K562 (cell line): ENCODE data around the gene MRNIP. TPM values are rescaled to one million over a fixed set of nuclear protein-coding genes. Genes with fewer than 3 reads are reported as not detected.

Experiments used
- ATAC-seq: fragments of 200-7000 bp; cut with Tn5 transposase; 3 replicates; pipeline ENCODE4 v1.9.1; 2020; ENCODE audit warnings: moderate library complexity
- BruUV-seq: library from RNA; stranded (reverse); fragments of 400-500 nt; replicated peaks from 2 replicates; lab custom pipeline; 2021; lab: Mats Ljungman, UMichigan
- CTCF ChIA-PET: fragments of 300-600 bp; formaldehyde crosslinking; extraction: SDS; loops from one replicate; lab custom pipeline; 2021; ENCODE audit warnings: low intra/inter-chr PET ratio; lab: Yijun Ruan, JAX
- POLR2A ChIA-PET: fragments of 300-600, 350-650 bp; sonication (Branson Sonifier 250); formaldehyde crosslinking; extraction: SDS; loops from one replicate; lab custom pipeline; 2021; ENCODE audit warnings: antibody characterized with exemption, inconsistent platforms; lab: Yijun Ruan, JAX
- DNase-seq, 4 experiments: peaks; one replicate each; pipeline versions ENCODE4 v3.0.0 to v3.0.0-alpha.2; 2011 to 2018; ENCODE audit warnings: low spot score in 3 of 4, mixed read lengths in 3 of 4; ENCODE audit errors: extremely low read depth in 1 of 4
- FAIRE-seq: peaks from 2 replicates; lab custom pipeline; 2011; peaks lifted over from hg19 to GRCh38; lab: Jason Lieb, UNC
- H2AFZ ChIP-seq: 2 replicates; pipeline ENCODE4 v1.6.0; 2011; ENCODE audit warnings: low read depth, low read length, control low read depth, inconsistent platforms
- H3K27ac ChIP-seq: fragments of 200-600 bp; 3 replicates; pipeline ENCODE4 v1.8.0; 2011; ENCODE audit warnings: low read depth, mild to moderate bottlenecking, control low read depth, inconsistent platforms, low read length, moderate library complexity, mixed read lengths; ENCODE audit errors: extremely low read depth
- H3K27me3 ChIP-seq, 2 experiments: fragments of 300-600 bp in 1 of 2; 2 replicates in 1 of 2; 3 replicates in 1 of 2; pipeline versions ENCODE4 v1.6.0 to v1.8.0; 2011; ENCODE audit warnings: inconsistent platforms in 2 of 2, low read length in 2 of 2, mild to moderate bottlenecking in 1 of 2, mixed read lengths in 1 of 2, moderate library complexity in 1 of 2; ENCODE audit not compliant: control insufficient read depth in 2 of 2, insufficient read depth in 2 of 2
- H3K36me3 ChIP-seq: fragments of 300-600 bp; 3 replicates; pipeline ENCODE4 v1.8.0; 2011; ENCODE audit warnings: mild to moderate bottlenecking, low read length, inconsistent platforms; ENCODE audit not compliant: control insufficient read depth, insufficient read depth
- H3K4me1 ChIP-seq, 2 experiments: fragments of 200-600 bp in 1 of 2; replicated peaks in 1 of 2; 2 replicates in 1 of 2; 3 replicates in 1 of 2; pipeline versions ENCODE4 v1.5.1 to v1.8.0; 2011; ENCODE audit warnings: inconsistent platforms in 2 of 2, low read length in 2 of 2, mild to moderate bottlenecking in 1 of 2, mixed read lengths in 1 of 2, moderate library complexity in 1 of 2; ENCODE audit not compliant: control insufficient read depth in 2 of 2, insufficient read depth in 2 of 2
- H3K4me2 ChIP-seq: 2 replicates; pipeline ENCODE4 v1.6.1; 2011; ENCODE audit warnings: low read length, control low read depth, inconsistent platforms, mixed read lengths; ENCODE audit not compliant: insufficient read depth
- H3K4me3 ChIP-seq: fragments of 200-600 bp; sonication (generic), shearing (Covaris generic); 2 replicates; pipeline ENCODE4 v1.5.1; 2016; ENCODE audit warnings: control low read depth, inconsistent platforms
- H3K79me2 ChIP-seq: fragments of 200-600 bp; 3 replicates; pipeline ENCODE4 v1.8.0; 2011; ENCODE audit warnings: low read length, inconsistent platforms; ENCODE audit not compliant: control insufficient read depth, insufficient read depth
- H3K9ac ChIP-seq, 2 experiments: 2 replicates each; pipeline versions ENCODE4 v1.6.0 to v1.6.1; 2011; ENCODE audit warnings: low read depth in 2 of 2, low read length in 2 of 2, control low read depth in 1 of 2, inconsistent platforms in 1 of 2, mild to moderate bottlenecking in 1 of 2, mixed read lengths in 1 of 2; ENCODE audit not compliant: insufficient read depth in 1 of 2
- H3K9me1 ChIP-seq: one replicate; pipeline ENCODE4 v1.6.0; 2011; ENCODE audit warnings: inconsistent platforms, mild to moderate bottlenecking, low read length, moderate library complexity; ENCODE audit not compliant: control insufficient read depth, insufficient read depth
- H3K9me3 ChIP-seq: replicated peaks from 2 replicates; pipeline ENCODE4 v1.5.1; 2011; ENCODE audit warnings: low read depth, low read length, inconsistent platforms; ENCODE audit not compliant: control insufficient read depth, insufficient read depth
- H4K20me1 ChIP-seq: replicated peaks from 2 replicates; pipeline ENCODE4 v1.6.1; 2011; ENCODE audit warnings: low read length, inconsistent platforms, mixed read lengths; ENCODE audit not compliant: control insufficient read depth, insufficient read depth
- BRD4 ChIP-seq: fragments of 200-600 bp; sonication (generic); IDR thresholded peaks from 2 replicates; pipeline ENCODE4 v1.6.1; 2017; ENCODE audit warnings: inconsistent platforms
- CCNT2 ChIP-seq: IDR thresholded peaks from 2 replicates; pipeline ENCODE4 v1.6.1; 2011; ENCODE audit warnings: borderline replicate concordance, low read depth, mild to moderate bottlenecking, moderate library complexity, mixed read lengths, low read length; ENCODE audit not compliant: insufficient read length; ENCODE audit errors: extremely low read depth
- FOXA1 ChIP-seq: fragments of 450-650 bp; IDR thresholded peaks from 2 replicates; pipeline ENCODE4 v1.6.1; 2016; ENCODE audit warnings: mild to moderate bottlenecking, borderline replicate concordance
- RBM22 ChIP-seq: fragments of 200-400 bp; formaldehyde crosslinking; IDR thresholded peaks from 2 replicates; pipeline ENCODE4 v1.6.1; 2018; ENCODE audit warnings: low read length, low read depth; ENCODE audit not compliant: poor library complexity, severe bottlenecking
- RCOR1 ChIP-seq, 2 experiments: IDR thresholded peaks; 2 replicates each; pipeline ENCODE4 v1.6.1; 2012; ENCODE audit warnings: low read depth in 2 of 2, low read length in 2 of 2, borderline replicate concordance in 1 of 2, improper control_type of control experiment in 1 of 2
- ZNF134 ChIP-seq: fragments of 250-450 bp; sonication (Bioruptor Pico); conservative IDR thresholded peaks from 2 replicates; pipeline ENCODE4 v1.4.0; 2020
- ZNF24 ChIP-seq: fragments of 450-650 bp; IDR thresholded peaks from 2 replicates; pipeline ENCODE4 v1.6.1; 2016
- ZNF830 ChIP-seq: fragments of 250-450 bp; sonication (Bioruptor Pico); IDR thresholded peaks from 2 replicates; pipeline ENCODE4 v1.5.0; 2021; ENCODE audit warnings: mild to moderate bottlenecking
- WGBS: fragments of 100-300 bp; shearing (Covaris generic); methylation state at CpG from one replicate; pipeline ENCODE4 v1.1.6; 2016; ENCODE audit warnings: low coverage, mixed read lengths; ENCODE audit not compliant: insufficient coverage; ENCODE audit errors: missing lambda C conversion rate; 5-methylcytosine and 5-hydroxymethylcytosine counted together
- in situ Hi-C: fragments of 300-500 bp; cut with MboI; formaldehyde crosslinking; loops from 4 replicates; pipeline ENCODE4 v1.15.0; 2018; ENCODE audit warnings: inconsistent platforms, mixed read lengths
- intact Hi-C: fragments of 100-400 bp; cut with micrococcal nuclease; formaldehyde crosslinking; loops from 2 replicates; pipeline ENCODE4 v1.14.2; 2022
- polyA plus RNA-seq, 8 experiments: library from polyadenylated mRNA; depleted of rRNA in 4 of 8; stranded (reverse) in 5 of 8; unstranded in 3 of 8; fragments of >200 nt; fragmentation: Nextera tagmentation in 2 of 8; fragmentation: Illumina TruSeq in 1 of 8; extraction: Ambion mirVana in 2 of 8; extraction: Trizol in 1 of 8; gene quantifications; 2 replicates each; pipeline versions ENCODE4 v1.2.1 to v1.2.3, GENCODE V29; 2011 to 2014; ENCODE audit warnings: inconsistent platforms in 1 of 8, missing spikeins in 1 of 8
- total RNA-seq, 7 experiments: library from RNA; depleted of rRNA in 6 of 7; stranded (reverse); fragments of >200 nt in 6 of 7; fragmentation: Illumina TruSeq in 2 of 7; extraction: Trizol in 2 of 7; gene quantifications; 2 replicates each; pipeline versions ENCODE4 v1.2.1 to v1.2.3, GENCODE V29; 2011 to 2021; ENCODE audit warnings: low replicate concordance in 1 of 7
- TF ChIP-seq, protein P1 (sequence below): fragments of 450-650 bp; IDR thresholded peaks from 2 replicates; pipeline ENCODE4 v1.6.1; 2018; ENCODE audit not compliant: partially characterized antibody
- TF ChIP-seq, protein P2 (sequence below): fragments of 200-800 bp; sonication (Bioruptor generic); IDR thresholded peaks from 2 replicates; pipeline ENCODE4 v1.6.1; 2017; ENCODE audit warnings: missing genetic modification characterization, missing compliant biosample characterization
- TF ChIP-seq, protein P3 (sequence below): sonication (generic); formaldehyde crosslinking; IDR thresholded peaks from 2 replicates; pipeline ENCODE4 v1.8.1; 2023; ENCODE audit warnings: mild to moderate bottlenecking, missing genetic modification reagents

Gene MRNIP
- total and polyA plus RNA-seq, 9 of the 15 experiments (the other 6 are each of a cell fraction or from before 2014, with no cell fraction given) = 3.6 to 39.0 (median 16.8) TPM

DNA sequence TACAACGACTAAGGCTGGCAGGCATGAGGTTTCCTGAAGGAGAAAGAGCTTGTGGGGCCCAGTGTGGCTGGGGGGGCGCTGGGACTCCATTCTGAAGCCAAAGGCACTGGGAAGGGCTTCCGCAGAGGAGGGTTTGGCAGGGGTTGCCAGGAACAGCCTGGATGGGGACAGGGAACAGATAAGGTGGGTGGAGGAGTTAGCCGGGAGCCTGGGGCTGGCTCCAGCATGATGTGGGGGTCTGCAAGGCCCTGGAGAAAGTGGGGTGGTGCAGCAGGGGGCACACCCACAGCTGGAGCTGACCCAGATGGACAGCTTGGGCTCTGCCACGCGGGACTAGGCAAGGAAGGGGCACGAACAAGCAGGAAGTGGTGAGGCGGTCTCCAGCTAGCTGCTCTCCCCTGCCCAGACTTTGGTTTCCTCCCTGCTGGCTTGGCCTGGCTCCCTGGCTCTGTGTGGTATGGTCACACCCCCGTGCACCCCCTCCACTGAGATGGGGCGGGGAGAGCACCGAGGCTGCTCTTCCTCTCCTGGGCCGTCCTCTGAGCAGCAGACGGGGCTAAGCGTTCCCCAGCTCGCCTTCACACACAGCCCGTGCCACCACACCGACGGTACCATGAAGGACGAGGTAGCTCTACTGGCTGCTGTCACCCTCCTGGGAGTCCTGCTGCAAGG lies 65.0 kb downstream of the MRNIP start, which contains the start of gene LTC4S (continued):
- TF ChIP-seq, protein P1, sequence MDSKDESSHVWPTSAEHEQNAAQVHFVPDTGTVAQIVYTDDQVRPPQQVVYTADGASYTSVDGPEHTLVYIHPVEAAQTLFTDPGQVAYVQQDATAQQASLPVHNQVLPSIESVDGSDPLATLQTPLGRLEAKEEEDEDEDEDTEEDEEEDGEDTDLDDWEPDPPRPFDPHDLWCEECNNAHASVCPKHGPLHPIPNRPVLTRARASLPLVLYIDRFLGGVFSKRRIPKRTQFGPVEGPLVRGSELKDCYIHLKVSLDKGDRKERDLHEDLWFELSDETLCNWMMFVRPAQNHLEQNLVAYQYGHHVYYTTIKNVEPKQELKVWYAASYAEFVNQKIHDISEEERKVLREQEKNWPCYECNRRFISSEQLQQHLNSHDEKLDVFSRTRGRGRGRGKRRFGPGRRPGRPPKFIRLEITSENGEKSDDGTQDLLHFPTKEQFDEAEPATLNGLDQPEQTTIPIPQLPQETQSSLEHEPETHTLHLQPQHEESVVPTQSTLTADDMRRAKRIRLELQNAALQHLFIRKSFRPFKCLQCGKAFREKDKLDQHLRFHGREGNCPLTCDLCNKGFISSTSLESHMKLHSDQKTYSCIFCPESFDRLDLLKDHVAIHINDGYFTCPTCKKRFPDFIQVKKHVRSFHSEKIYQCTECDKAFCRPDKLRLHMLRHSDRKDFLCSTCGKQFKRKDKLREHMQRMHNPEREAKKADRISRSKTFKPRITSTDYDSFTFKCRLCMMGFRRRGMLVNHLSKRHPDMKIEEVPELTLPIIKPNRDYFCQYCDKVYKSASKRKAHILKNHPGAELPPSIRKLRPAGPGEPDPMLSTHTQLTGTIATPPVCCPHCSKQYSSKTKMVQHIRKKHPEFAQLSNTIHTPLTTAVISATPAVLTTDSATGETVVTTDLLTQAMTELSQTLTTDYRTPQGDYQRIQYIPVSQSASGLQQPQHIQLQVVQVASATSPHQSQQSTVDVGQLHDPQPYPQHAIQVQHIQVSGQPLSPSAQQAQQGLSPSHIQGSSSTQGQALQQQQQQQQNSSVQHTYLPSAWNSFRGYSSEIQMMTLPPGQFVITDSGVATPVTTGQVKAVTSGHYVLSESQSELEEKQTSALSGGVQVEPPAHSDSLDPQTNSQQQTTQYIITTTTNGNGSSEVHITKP = peak; percentile 18
- TF ChIP-seq ZNF134 (CRISPR knock-in tag) (no peak), FOXA1 (no peak)

DNA sequence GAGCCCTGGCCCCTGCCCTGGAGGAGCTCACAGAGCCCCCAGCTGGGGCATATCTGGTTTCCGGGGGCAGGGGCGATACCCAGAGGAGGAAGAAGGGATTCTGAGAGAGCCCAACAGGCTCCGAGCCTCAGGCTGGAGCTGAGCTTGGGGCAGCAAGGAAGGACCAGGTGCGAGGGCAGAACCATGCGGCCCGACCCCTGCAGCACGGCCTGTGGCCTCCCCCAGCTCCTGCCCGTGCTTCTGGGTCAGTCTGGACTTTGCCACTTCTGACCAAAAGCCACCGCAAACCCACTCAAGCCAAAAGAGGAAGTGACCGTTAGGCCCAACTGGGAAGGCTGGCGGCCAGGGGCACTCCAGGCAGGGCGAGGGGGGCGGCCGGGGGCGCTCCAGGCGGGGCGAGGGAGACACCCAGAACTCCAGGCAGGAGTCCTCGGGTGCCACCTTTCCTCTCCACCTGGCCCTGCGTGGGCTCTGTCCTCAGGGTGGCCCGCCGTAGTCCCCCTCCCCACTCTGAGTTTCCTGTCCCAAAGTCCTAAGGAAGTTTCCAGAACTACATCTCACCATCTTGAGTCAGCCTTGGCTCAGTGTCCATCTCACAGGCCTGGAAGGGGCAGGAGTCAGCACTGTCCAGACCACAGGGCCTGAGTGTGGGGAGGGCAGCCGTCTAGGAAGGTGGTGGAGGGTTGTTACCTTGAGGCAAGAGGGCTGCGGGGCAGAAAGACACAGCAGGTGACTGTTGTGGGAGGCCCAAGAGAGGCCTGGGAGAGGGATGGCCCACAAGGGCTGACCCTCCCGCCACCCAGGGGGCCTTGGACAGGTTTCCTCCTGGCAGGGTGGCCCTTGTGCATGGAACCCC lies 65.8 kb downstream of the MRNIP start:
- H3K27ac ChIP-seq = no peak overlapping the region
- no peak for DNase-seq
- no peaks in the 10 kb centered on the region for H3K9me1 ChIP-seq
- in situ Hi-C loops = no loop called here
- ATAC-seq = peak; percentile 15; the same call in 2 of the 3 replicates
- H3K9me3 ChIP-seq = no peaks in the 10 kb centered on the region
- no peak for FAIRE-seq
- H3K4me1 ChIP-seq = peaks cover 0 to 37% of the 10 kb centered on the region in 2 experiments; a peak in 2 of 5 replicates
- H4K20me1 ChIP-seq = no peaks in the 10 kb centered on the region
- H3K4me3 ChIP-seq = no peak overlapping the region
- no peak overlapping the region for H3K4me2 ChIP-seq
- WGBS = 73% methylated on average over 18 of the region's 24 CpGs
- POLR2A ChIA-PET = interaction anchor here (0.5 to 1.4 kb wide), 5 partner anchors 9 to 93 kb away, joined by 3 to 5 read pairs (median 4); no protein-coding TSS in a partner anchor
- CTCF ChIA-PET = no interaction called here
- H3K27me3 ChIP-seq = no peaks in the 10 kb centered on the region
- H3K36me3 ChIP-seq = peaks cover 12% of the 10 kb centered on the region; the same call in 1 of the 3 replicates
- peak overlapping the region in 1 of 2 experiments; percentile 83; a peak in 2 of 4 replicates for H3K9ac ChIP-seq
- intact Hi-C loops = no loop called here
- no peaks in the 10 kb centered on the region for H3K79me2 ChIP-seq
- no peak overlapping the region for H2AFZ ChIP-seq
- no TSS peak for BruUV-seq
- TF ChIP-seq, protein P2, sequence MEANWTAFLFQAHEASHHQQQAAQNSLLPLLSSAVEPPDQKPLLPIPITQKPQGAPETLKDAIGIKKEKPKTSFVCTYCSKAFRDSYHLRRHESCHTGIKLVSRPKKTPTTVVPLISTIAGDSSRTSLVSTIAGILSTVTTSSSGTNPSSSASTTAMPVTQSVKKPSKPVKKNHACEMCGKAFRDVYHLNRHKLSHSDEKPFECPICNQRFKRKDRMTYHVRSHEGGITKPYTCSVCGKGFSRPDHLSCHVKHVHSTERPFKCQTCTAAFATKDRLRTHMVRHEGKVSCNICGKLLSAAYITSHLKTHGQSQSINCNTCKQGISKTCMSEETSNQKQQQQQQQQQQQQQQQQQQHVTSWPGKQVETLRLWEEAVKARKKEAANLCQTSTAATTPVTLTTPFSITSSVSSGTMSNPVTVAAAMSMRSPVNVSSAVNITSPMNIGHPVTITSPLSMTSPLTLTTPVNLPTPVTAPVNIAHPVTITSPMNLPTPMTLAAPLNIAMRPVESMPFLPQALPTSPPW = peak; percentile 65
- TF ChIP-seq, protein P3, sequence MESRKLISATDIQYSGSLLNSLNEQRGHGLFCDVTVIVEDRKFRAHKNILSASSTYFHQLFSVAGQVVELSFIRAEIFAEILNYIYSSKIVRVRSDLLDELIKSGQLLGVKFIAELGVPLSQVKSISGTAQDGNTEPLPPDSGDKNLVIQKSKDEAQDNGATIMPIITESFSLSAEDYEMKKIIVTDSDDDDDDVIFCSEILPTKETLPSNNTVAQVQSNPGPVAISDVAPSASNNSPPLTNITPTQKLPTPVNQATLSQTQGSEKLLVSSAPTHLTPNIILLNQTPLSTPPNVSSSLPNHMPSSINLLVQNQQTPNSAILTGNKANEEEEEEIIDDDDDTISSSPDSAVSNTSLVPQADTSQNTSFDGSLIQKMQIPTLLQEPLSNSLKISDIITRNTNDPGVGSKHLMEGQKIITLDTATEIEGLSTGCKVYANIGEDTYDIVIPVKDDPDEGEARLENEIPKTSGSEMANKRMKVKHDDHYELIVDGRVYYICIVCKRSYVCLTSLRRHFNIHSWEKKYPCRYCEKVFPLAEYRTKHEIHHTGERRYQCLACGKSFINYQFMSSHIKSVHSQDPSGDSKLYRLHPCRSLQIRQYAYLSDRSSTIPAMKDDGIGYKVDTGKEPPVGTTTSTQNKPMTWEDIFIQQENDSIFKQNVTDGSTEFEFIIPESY (CRISPR knock-in tag) = peak; percentile 90
- TF ChIP-seq RCOR1 (IDR thresholded peaks at IDR 0.05; ENCODE audit: borderline replicate concordance in 1 of 2, low read depth in 2 of 2, low read length in 2 of 2) = no peak
- TF ChIP-seq CCNT2 = no peak
- TF ChIP-seq ZNF24 = no peak
- TF ChIP-seq RBM22 = peak; percentile 25
- no peak for TF ChIP-seq ZNF830 (CRISPR knock-in tag)
- no peak for TF ChIP-seq BRD4
